ENCODE measurements around the gene IRAK3.
"Not testable (repeated sequence)": the region's sequence is repeated elsewhere in the genome, so short reads cannot be mapped to it uniquely, and the experiment has no call there.

The IRAK3 gene

GRCh38 chr12:66163289-66163688, 25.7 kb upstream of the IRAK3 start:
- Mint-ChIP-seq H3K27me3 (no peaks in the 10 kb centered on the region), H3K4me1 (peaks cover 84% of the 10 kb centered on the region), H3K9me3 (no peaks in the 10 kb centered on the region), H3K36me3 (peaks cover 39% of the 10 kb centered on the region), H3K4me3 (no peak overlapping the region), H3K27ac (peak overlapping the region; percentile 3)

GRCh38 chr12:66164349-66164821, 24.6 kb upstream of the IRAK3 start:
- H3K36me3 Mint-ChIP-seq, result peaks cover 40% of the 10 kb centered on the region
- peaks cover 6% of the 10 kb centered on the region for H3K9me3 Mint-ChIP-seq
- no peaks in the 10 kb centered on the region for H3K27me3 Mint-ChIP-seq
- H3K27ac Mint-ChIP-seq, result peak overlapping the region; percentile 33
- H3K4me3 Mint-ChIP-seq, result no peak overlapping the region
- peaks cover 84% of the 10 kb centered on the region for H3K4me1 Mint-ChIP-seq

DNA sequence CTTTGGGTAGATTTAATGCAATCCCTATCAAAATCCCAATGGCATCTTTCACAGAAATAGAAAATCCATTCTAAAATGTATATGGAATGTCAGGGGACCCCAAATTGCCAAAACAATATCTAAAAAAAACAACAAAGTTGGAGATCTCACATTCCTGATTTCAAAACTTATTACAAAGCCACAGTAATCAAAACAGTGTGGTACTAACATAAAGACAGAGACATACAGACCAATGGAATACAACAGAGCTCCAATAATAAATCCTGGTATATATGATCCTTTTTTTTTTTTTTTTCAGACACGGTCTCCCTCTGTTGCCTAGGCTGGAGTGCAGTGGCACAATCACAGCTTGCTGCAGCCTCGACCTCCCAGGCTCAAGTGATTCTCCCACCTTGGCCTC, 23.9 kb upstream of the IRAK3 start:
- peaks cover 33% of the 10 kb centered on the region for H3K36me3 Mint-ChIP-seq
- no peaks in the 10 kb centered on the region for H3K27me3 Mint-ChIP-seq
- H3K9me3 Mint-ChIP-seq, result peaks cover 6% of the 10 kb centered on the region
- no peak overlapping the region for H3K4me3 Mint-ChIP-seq
- peak overlapping the region; percentile 36 for H3K27ac Mint-ChIP-seq
- H3K4me1 Mint-ChIP-seq, result peaks cover 77% of the 10 kb centered on the region

DNA sequence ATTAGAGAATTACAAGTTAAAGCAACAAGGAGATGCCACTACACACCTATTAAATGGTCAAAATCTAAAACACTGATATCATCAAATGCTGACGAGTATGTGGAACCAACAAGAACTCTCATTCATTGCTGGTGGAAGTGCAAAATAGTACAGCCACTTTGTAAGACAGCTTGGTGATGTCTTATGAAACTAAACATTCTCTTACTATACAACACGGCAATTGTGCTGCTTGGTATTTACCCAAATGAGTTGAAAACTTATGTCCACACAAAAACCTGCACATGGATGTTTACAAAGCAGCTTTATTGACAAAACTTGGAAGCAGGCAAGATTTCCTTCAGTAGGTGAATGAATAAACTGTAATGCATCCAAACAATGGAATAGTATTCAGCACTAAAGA, 22.5 kb upstream of the IRAK3 start:
- H3K4me3 Mint-ChIP-seq, result peak overlapping the region; percentile 99
- H3K36me3 Mint-ChIP-seq, result peaks cover 31% of the 10 kb centered on the region
- no peaks in the 10 kb centered on the region for H3K27me3 Mint-ChIP-seq
- H3K4me1 Mint-ChIP-seq, result peaks cover 82% of the 10 kb centered on the region
- H3K27ac Mint-ChIP-seq, result peak overlapping the region; percentile 81
- peaks cover 6% of the 10 kb centered on the region for H3K9me3 Mint-ChIP-seq

GRCh38 chr12:66168410-66168809, 20.6 kb upstream of the IRAK3 start:
- Mint-ChIP-seq H3K27me3 (no peaks in the 10 kb centered on the region), H3K4me3 (peak overlapping the region; percentile 99), H3K9me3 (peaks cover 6% of the 10 kb centered on the region), H3K4me1 (peaks cover 65% of the 10 kb centered on the region), H3K27ac (peak overlapping the region; percentile 99), H3K36me3 (peaks cover 31% of the 10 kb centered on the region)

DNA sequence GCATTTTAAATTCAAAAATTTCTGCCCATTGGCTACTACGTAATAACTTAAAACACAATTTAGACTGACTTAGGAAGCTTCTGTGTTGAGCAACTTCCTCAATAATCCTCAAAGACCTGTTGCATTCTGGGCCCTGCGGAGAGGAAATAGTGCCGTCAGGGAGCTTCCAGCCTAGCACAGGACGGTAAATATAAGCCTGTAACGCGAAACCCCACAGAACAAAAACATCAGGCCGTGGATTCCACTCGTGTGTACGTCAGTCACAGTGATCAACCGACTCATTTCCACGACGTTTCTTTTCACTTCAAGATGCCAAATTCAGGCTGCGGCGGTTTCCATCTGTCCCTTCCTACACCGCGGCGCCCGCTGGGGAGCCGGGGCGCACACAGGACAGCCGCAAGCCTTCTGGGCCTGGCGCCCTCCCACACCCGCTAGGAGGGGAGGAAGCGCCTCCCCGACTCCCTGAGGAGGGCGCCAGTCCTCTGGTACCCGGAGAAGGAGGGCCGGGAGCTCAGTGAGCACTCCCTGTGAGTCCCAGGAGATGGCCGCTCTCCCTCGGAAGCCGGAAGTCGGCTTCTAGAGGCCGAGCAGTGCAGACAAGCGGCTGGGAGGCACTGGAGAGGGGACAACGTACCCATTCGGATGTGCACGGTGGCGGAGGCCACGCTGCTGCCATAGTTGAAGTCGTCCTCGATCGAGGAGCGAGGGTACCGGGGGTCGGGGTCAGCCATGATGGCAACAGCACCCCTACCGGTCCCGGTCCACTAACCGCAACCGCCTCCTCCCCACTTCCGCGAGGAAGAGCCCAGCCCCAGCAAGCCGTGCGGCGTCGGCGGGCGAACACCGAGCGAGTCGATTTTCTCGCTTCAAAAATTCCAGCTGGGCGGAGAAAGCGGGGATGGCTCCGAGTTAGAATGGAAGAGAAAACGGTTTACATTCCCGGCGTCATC, 19.5 kb upstream of the IRAK3 start, which contains the start of gene TMBIM4:
TSS of gene TMBIM4 (minus strand) at position 776 of the 950 bp plus-strand sequence. CDS start at position 731, 45 bp downstream.
- H3K4me3 Mint-ChIP-seq, result peak within 1 kb of the TSS; percentile 99
- peaks cover 6% of the 10 kb centered on the region for H3K9me3 Mint-ChIP-seq
- H3K4me1 Mint-ChIP-seq, result peaks cover 54% of the 10 kb centered on the region
- peaks cover 31% of the 10 kb centered on the region for H3K36me3 Mint-ChIP-seq
- peak within 1 kb of the TSS; percentile 99 for H3K27ac Mint-ChIP-seq
- no peaks in the 10 kb centered on the region for H3K27me3 Mint-ChIP-seq

DNA sequence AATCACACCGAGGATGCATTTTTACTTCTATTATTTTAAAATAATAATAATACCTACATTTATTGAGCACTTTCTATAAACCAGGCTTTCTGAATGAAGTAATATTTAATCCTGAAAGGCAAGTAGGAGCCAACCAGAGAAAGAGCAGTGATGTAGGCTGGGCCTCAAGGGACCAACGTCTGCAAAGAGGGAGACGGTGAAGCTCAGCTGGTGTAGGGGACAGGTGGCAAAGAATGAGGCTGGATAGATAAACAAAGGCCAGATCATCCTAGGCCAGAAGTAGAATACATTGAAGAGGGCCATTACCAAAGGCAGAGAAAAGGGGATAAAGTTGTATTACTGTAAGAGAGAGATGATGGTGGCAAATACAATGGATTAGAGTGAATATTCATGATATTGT, 18.4 kb upstream of the IRAK3 start:
- Mint-ChIP-seq H3K4me1 (peaks cover 43% of the 10 kb centered on the region), H3K27me3 (peaks cover 1% of the 10 kb centered on the region), H3K4me3 (peak overlapping the region; percentile 99), H3K36me3 (peaks cover 22% of the 10 kb centered on the region), H3K27ac (peak overlapping the region; percentile 99), H3K9me3 (peaks cover 6% of the 10 kb centered on the region)

GRCh38 chr12:66174391-66175325, 14.4 kb upstream of the IRAK3 start:
- not testable (repeated sequence) for H3K4me1 Mint-ChIP-seq, H3K9me3 Mint-ChIP-seq, H3K27me3 Mint-ChIP-seq, H3K4me3 Mint-ChIP-seq, H3K36me3 Mint-ChIP-seq
- peak overlapping the region; percentile 4 for H3K27ac Mint-ChIP-seq

DNA sequence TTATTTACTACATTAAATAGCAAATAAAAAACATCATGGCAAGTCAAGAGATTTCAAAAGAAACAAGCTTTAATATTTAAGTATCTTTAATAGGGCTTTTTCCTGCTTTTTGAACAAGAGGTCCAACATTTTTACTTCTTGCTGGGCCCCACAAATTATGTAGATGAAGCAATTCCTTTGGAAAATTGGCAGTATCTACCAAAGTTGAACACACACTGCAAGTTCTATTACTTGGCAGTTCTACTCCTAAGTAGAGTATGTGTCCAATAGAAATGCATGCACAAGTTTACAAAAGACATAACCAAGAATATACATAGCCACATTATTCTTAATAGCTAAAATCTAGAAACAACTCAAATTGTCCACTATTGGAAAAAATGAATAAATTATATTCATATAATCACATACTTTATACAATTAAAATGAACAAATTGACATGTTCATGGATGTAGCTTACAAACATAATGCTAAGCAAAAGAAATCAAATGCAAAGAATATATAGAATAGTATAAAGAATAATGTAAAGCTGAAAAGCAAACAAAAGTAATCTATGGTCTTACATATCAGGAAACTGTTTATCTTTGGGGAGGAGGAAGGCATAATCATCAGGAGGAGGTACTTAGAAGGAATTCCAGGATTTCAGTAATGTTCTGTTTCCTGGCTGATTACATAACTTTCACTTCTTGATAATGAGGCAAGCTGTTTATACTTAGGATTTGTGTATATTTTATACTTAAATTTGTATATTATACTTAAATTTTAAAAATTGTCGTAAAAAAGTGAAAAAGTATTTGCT, 12.7 kb upstream of the IRAK3 start:
- Mint-ChIP-seq H3K4me1 (no peaks in the 10 kb centered on the region), H3K36me3 (peaks cover 4% of the 10 kb centered on the region), H3K27ac (no peak overlapping the region), H3K9me3 (peaks cover 5% of the 10 kb centered on the region), H3K27me3 (peaks cover 8% of the 10 kb centered on the region), H3K4me3 (no peak overlapping the region)

DNA sequence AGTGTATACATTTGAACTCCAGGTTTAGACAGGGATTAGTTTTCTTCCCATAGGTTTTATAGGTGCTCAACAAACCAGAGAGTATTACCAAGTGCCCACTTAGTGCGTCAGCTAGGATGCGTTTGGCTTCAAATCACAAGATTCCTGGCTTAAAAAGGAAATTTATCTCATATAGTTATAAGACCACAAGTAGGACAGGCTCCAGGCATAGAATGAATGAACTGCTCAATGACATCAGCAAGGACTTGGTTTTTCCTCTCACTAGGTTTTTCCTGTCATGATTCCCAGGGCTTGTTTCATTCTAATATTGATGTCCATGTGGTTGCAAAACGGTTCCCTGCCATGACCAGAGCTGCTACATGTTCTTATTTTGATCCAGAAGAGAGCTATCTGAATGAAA, 6.1 kb upstream of the IRAK3 start:
- H3K9me3 Mint-ChIP-seq, result peaks cover 11% of the 10 kb centered on the region
- no peak overlapping the region for H3K4me3 Mint-ChIP-seq
- H3K27ac Mint-ChIP-seq, result no peak overlapping the region
- peaks cover 8% of the 10 kb centered on the region for H3K36me3 Mint-ChIP-seq
- H3K27me3 Mint-ChIP-seq, result peaks cover 22% of the 10 kb centered on the region
- H3K4me1 Mint-ChIP-seq, result peaks cover 5% of the 10 kb centered on the region

DNA sequence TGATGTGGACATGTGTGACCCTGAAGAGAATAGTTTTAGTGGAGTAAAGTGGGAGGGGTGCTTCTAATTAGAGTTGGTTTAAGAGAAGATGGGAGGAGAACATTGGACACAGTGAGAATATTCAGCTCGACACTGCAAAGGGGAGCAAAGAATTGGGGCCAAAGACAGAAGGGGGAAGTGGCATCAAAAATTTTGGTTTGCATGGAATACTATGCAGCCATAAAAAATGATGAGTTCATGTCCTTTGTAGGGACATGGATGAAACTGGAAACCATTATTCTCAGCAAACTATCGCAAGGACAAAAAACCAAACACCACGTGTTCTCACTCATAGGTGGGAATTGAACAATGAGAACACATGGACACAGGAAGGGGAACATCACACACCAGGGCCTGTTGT, 4.2 kb upstream of the IRAK3 start:
- H3K4me1 Mint-ChIP-seq, H3K27ac Mint-ChIP-seq, H3K4me3 Mint-ChIP-seq, H3K36me3 Mint-ChIP-seq, H3K9me3 Mint-ChIP-seq: not testable (repeated sequence)
- H3K27me3 Mint-ChIP-seq, result peaks cover 24% of the 10 kb centered on the region

GRCh38 chr12:66187036-66187435, 2.0 kb upstream of the IRAK3 start:
- Mint-ChIP-seq H3K27ac (peak overlapping the region; percentile 9), H3K27me3 (peaks cover 41% of the 10 kb centered on the region), H3K4me1 (peaks cover 8% of the 10 kb centered on the region), H3K36me3 (peaks cover 5% of the 10 kb centered on the region), H3K9me3 (peaks cover 6% of the 10 kb centered on the region), H3K4me3 (peak overlapping the region; percentile 19)

DNA sequence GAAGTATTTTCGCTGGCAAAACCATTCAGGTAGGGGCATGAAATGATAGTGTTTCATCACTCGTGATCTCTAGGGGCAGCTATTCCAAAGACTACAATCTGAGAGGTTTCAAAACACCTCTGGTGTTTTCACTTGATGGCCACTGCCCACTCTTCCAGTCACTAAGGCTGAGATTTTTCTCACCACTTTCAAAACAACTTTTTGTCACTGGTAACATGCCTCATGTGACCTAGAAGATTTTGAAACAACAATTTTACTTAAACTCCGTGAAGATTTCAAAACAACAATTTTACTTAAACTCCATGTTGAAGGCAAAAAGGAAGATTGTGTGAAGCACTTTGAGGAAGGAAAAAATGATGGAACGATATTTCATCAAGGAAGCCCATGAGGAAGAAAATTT, 1.2 kb upstream of the IRAK3 start:
- Mint-ChIP-seq H3K4me3 (peak overlapping the region; percentile 82), H3K36me3 (peaks cover 5% of the 10 kb centered on the region), H3K9me3 (peaks cover 6% of the 10 kb centered on the region), H3K27me3 (peaks cover 38% of the 10 kb centered on the region), H3K27ac (no peak overlapping the region), H3K4me1 (peaks cover 8% of the 10 kb centered on the region)

- peak overlapping the region; percentile 54 for H3K4me3 Mint-ChIP-seq
- H3K4me1 Mint-ChIP-seq, result peaks cover 8% of the 10 kb centered on the region
- peaks cover 3% of the 10 kb centered on the region for H3K9me3 Mint-ChIP-seq
- peaks cover 3% of the 10 kb centered on the region for H3K36me3 Mint-ChIP-seq
- peaks cover 37% of the 10 kb centered on the region for H3K27me3 Mint-ChIP-seq
- no peak overlapping the region for H3K27ac Mint-ChIP-seq
Measured at GRCh38 chr12:66189486-66189843, 451 bp downstream of the IRAK3 start.

DNA sequence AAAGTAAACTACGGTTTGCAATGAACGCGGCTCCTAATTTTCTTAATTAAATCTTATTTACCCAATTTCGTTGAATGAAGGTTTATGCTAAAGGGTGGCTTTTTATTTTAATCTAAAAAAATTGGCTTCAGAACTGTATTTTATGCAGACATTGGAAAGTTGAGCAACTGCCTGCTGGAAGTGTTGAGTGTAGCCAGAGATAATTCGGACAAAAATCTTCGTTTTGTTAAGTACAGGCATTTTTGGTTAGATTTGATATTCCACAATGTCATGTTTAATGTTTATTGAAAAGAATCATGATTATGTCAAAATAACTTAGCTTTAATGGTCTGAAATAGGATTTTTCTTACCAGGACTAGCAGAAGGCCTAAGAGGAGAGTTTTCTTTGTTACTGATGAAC, 875 bp downstream of the IRAK3 start:
- Mint-ChIP-seq H3K27ac (no peak overlapping the region), H3K4me1 (peaks cover 8% of the 10 kb centered on the region), H3K4me3 (peak overlapping the region; percentile 54), H3K9me3 (no peaks in the 10 kb centered on the region), H3K36me3 (no peaks in the 10 kb centered on the region), H3K27me3 (peaks cover 36% of the 10 kb centered on the region)

Data from activated naive CD4-positive, alpha-beta T cell treated with anti-CD3 and anti-CD28 coated beads, Interleukin-2, amount 50 U/mL, for 24 hours (primary cell).